Aorta (tissue), 5 donors: ENCODE measurements around the gene ATAD3C. TPM values are rescaled to one million over a fixed set of nuclear protein-coding genes. Genes with fewer than 3 reads are reported as not detected.
A peak's percentile ranks its signal among the peaks of the same experiment; 100 is the strongest.
"Not testable (repeated sequence)": the region's sequence is repeated elsewhere in the genome, so short reads cannot be mapped to it uniquely, and the experiment has no call there.

ENCODE experiments used
- ATAC-seq: fragments of 200-7000 bp; cut with Tn5 transposase; one replicate; pipeline ENCODE4 v1.9.1; 2022; ENCODE audit warnings: moderate library complexity; ENCODE audit not compliant: low FRiP score
- DNase-seq, 2 donors: peaks; one replicate each; pipeline ENCODE4 v3.0.0-alpha.2; 2020
- H3K27ac ChIP-seq, 2 donors: one replicate each; pipeline ENCODE4 v1.5.1; 2013; ENCODE audit warnings: low read length in 2 of 2, mild to moderate bottlenecking in 2 of 2, moderate library complexity in 2 of 2, control low read depth in 1 of 2, inconsistent platforms in 1 of 2, low read depth in 1 of 2
- H3K27me3 ChIP-seq, 2 donors: one replicate each; pipeline ENCODE4 v1.6.1; 2013; ENCODE audit warnings: control low read depth in 1 of 2, low read length in 1 of 2, mild to moderate bottlenecking in 1 of 2, moderate library complexity in 1 of 2; ENCODE audit not compliant: insufficient read depth in 2 of 2, control insufficient read depth in 1 of 2
- H3K36me3 ChIP-seq, 2 donors: one replicate each; pipeline ENCODE4 v1.6.1; 2013; ENCODE audit warnings: control low read depth in 1 of 2, low read length in 1 of 2, mild to moderate bottlenecking in 1 of 2; ENCODE audit not compliant: insufficient read depth in 2 of 2, control insufficient read depth in 1 of 2
- H3K4me1 ChIP-seq, 2 donors: one replicate each; pipeline ENCODE4 v1.6.1; 2013; ENCODE audit warnings: low read length in 2 of 2, control low read depth in 1 of 2, mild to moderate bottlenecking in 1 of 2, moderate library complexity in 1 of 2; ENCODE audit not compliant: insufficient read depth in 2 of 2, control insufficient read depth in 1 of 2
- H3K4me3 ChIP-seq, 2 donors: one replicate each; pipeline ENCODE4 v1.5.1; 2013; ENCODE audit warnings: low read length in 2 of 2, control low read depth in 1 of 2, mild to moderate bottlenecking in 1 of 2
- H3K9me3 ChIP-seq: one replicate; pipeline ENCODE4 v1.6.1; 2013; ENCODE audit warnings: mild to moderate bottlenecking, low read length; ENCODE audit not compliant: control insufficient read depth
- WGBS, 2 donors: extraction: QIAGEN DNeasy Blood & Tissue Kit; methylation state at CpG; one replicate each; pipeline ENCODE4 v1.1.7; 2013; 5-methylcytosine and 5-hydroxymethylcytosine counted together
- intact Hi-C, 2 donors: fragments of 100-400 bp; cut with DNase I; formaldehyde crosslinking; loops; one replicate each; pipeline versions ENCODE4 v1.14.2 to v1.15.0; 2022
- polyA plus RNA-seq, 2 donors: library from polyadenylated mRNA; stranded (reverse); fragments of 200-250 nt; gene quantifications; one replicate each; pipeline ENCODE4 v1.2.3, GENCODE V29; 2013
- total RNA-seq, 2 donors: library from RNA; stranded (reverse); fragmentation: NEBNext Ultra II Directional; extraction: Animal tissue kit (Norgen Biotek cat#: 25700); gene quantifications; one replicate each; pipeline ENCODE4 v1.2.1, GENCODE V29; 2021
- donor health status: healthy with polysubstance abuse.
- donor health status: Bipolar disorder and iron deficiency.
- donor health status: DM: no; HTN: no; CAD: no.
- donor health status: DM: no; HTN: no; CAD: no.
- donor health status: DM: yes; HTN: yes; CAD: no.

ATAD3C gene
- total and polyA plus RNA-seq, 4 donors: 0.08 to 5.5 (median 0.42) TPM; not detected in 1

GRCh38 chr1:1417825-1418463, 31.5 kb upstream of the ATAD3C start:
- H3K9me3 ChIP-seq, H3K27me3 ChIP-seq, DNase-seq, H3K36me3 ChIP-seq, H3K4me1 ChIP-seq, H3K4me3 ChIP-seq, H3K27ac ChIP-seq, intact Hi-C loops, ATAC-seq: not testable (repeated sequence)
- 91 to 93% methylated on average over 25 of the region's 25 CpGs for WGBS, 2 donors

- DNase-seq: peak in 1 of 2 donors; percentile 44
- intact Hi-C loops: no loop called here
- H3K36me3 ChIP-seq: no peaks in the 10 kb centered on the region
- no peaks in the 10 kb centered on the region for H3K9me3 ChIP-seq
- WGBS, 2 donors: 92 to 95% methylated on average over 26 of the region's 26 CpGs
- no peaks in the 10 kb centered on the region for H3K27me3 ChIP-seq
- no peak overlapping the region for H3K4me3 ChIP-seq
- no peak overlapping the region for H3K27ac ChIP-seq
- no peaks in the 10 kb centered on the region for H3K4me1 ChIP-seq
- ATAC-seq: peak; percentile 22
These were observed 30.8 kb upstream of the ATAD3C start for GRCh38 chr1:1418464-1419362.

DNA sequence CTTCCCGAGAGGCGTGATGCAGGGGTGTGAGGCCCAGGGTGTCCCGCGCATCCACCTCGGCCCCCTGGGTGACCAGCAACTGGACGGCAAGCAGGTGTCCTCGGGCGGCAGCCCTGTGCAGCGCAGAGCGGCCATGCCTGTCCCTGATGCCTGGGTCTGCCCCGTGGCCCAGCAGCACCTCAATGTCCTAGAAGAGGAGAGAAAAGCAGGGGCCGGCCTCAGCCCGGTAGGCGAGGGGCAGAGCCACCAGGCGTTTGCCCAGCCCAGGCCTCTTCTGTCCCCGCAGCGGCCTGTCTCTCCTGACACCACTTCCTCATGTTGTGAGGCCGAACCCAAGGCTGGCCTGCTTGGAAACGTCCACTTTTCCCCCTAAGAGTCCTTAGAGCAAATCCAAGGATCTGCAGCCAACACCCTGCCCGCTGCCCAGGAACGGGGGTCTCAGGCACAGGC, 30.1 kb upstream of the ATAD3C start:
- no peaks in the 10 kb centered on the region for H3K4me1 ChIP-seq
- intact Hi-C loops: no loop called here
- H3K36me3 ChIP-seq: no peaks in the 10 kb centered on the region
- ATAC-seq (peak; percentile 50), DNase-seq (no peak)
- no peak overlapping the region for H3K4me3 ChIP-seq
- no peaks in the 10 kb centered on the region for H3K27me3 ChIP-seq
- H3K27ac ChIP-seq: no peak overlapping the region
- WGBS, 2 donors: 90 to 92% methylated on average over 21 of the region's 21 CpGs
- H3K9me3 ChIP-seq: no peaks in the 10 kb centered on the region

GRCh38 chr1:1419813-1420653, 29.5 kb upstream of the ATAD3C start:
- no peaks in the 10 kb centered on the region for H3K27me3 ChIP-seq
- DNase-seq (peak in 1 of 2 donors; percentile 45), ATAC-seq (peak; percentile 61)
- no peaks in the 10 kb centered on the region for H3K36me3 ChIP-seq
- no peak overlapping the region for H3K4me3 ChIP-seq
- H3K4me1 ChIP-seq: no peaks in the 10 kb centered on the region
- WGBS, 2 donors: 12 to 32% methylated on average over 23 to 112 of the region's 112 CpGs
- no peaks in the 10 kb centered on the region for H3K9me3 ChIP-seq
- no peak overlapping the region for H3K27ac ChIP-seq
- intact Hi-C loops: no loop called here

- ATAC-seq (no peak), DNase-seq (peak in 1 of 2 donors; percentile 40)
- intact Hi-C loops: no loop called here
- Histone ChIP-seq H3K4me3 (no peak overlapping the region), H3K9me3 (no peaks in the 10 kb centered on the region), H3K36me3 (no peaks in the 10 kb centered on the region), H3K27ac (no peak overlapping the region), H3K27me3 (no peaks in the 10 kb centered on the region), H3K4me1 (no peaks in the 10 kb centered on the region)
- 78 to 91% methylated on average over 8 to 12 of the region's 12 CpGs for WGBS, 2 donors
These were observed 28.8 kb upstream of the ATAD3C start for GRCh38 chr1:1420654-1421141.

DNA sequence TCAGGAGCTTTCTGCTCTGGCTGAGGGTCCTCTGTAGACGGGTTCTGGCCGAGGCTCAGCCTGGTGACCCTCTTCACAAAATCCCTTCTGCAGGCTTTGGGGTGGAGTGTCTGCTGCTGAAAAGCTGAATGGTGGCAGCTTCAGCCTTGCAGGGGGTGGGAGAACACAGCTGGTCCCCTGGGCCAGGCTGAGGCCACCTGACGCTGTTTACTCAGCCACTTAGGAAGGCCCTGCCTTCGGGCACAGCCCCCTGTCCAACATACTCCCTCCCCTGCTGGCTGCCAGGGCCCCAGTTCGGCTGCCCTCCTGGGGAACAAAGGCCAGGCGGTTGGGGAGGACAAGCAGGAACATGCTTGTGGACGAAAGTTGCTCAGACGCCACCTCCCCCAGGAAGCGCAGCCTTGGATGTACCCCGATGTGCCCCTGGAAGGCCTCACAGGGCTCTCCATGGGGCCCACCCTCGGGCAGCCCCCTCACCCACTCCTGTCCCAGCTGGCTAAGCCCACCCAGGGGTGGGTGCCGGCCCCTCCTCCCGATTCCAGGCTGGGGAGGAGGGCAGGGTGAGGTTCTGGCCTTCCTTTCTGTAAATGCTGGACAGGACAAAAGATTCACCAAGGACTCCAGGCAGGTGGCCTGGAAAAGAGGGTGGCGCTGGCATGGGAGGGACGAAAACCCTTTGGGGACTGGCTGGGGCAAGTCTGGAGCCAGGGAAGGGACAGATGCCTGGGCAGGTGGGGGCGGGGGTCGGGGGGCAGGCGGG, 28.2 kb upstream of the ATAD3C start, which contains the start of gene ANKRD65:
TSS of gene ANKRD65 (minus strand) at position 130 of the 760 bp plus-strand sequence. CDS start 271 bp downstream, outside the sequence.
- WGBS, 2 donors: 85 to 87% methylated on average over 18 of the region's 18 CpGs
- ATAC-seq (no peak), DNase-seq (no peak)
- no peaks in the 10 kb centered on the region for H3K4me1 ChIP-seq
- H3K9me3 ChIP-seq: no peaks in the 10 kb centered on the region
- no peak within 1 kb of the TSS for H3K4me3 ChIP-seq
- H3K27me3 ChIP-seq: no peaks in the 10 kb centered on the region
- H3K27ac ChIP-seq: no peak within 1 kb of the TSS
- no peaks in the 10 kb centered on the region for H3K36me3 ChIP-seq
- intact Hi-C loops: no loop called here

GRCh38 chr1:1421907-1422464, 27.5 kb upstream of the ATAD3C start:
- Histone ChIP-seq H3K27ac (no peak overlapping the region), H3K4me1 (no peaks in the 10 kb centered on the region), H3K27me3 (no peaks in the 10 kb centered on the region), H3K36me3 (no peaks in the 10 kb centered on the region), H3K4me3 (no peak overlapping the region), H3K9me3 (no peaks in the 10 kb centered on the region)
- DNase-seq: no peak
- intact Hi-C loops: no loop called here
- no peak for ATAC-seq
- WGBS, 2 donors: 89 to 92% methylated on average over 6 to 7 of the region's 7 CpGs
